ENCODE data around the gene STAP2. TPM values are rescaled to one million over a fixed set of nuclear protein-coding genes. Genes with fewer than 3 reads are reported as not detected.

The STAP2 gene
- total RNA-seq, 1 donor from 2014 or later, result 35.6 TPM

GRCh38 chr19:4369109-4369887 is 30.7 kb upstream of the STAP2 start:
- Mint-ChIP-seq H3K9me3 (ENCODE audit: low read depth) (no peaks in the 10 kb centered on the region), H3K27me3 (no peaks in the 10 kb centered on the region), H3K4me3 (ENCODE audit: low read depth) (no peak overlapping the region), H3K36me3 (ENCODE audit: insufficient read depth) (peaks cover 1% of the 10 kb centered on the region), H3K27ac (peak overlapping the region; percentile 90), H3K4me1 (ENCODE audit: low read depth) (peaks cover 5% of the 10 kb centered on the region)
- no peak for TF ChIP-seq CTCF (IDR thresholded peaks at IDR 0.05; ENCODE audit: unreplicated experiment)
- DNase-seq (ENCODE audit: low spot score, unreplicated experiment), result no peak

GRCh38 chr19:4368128-4368820 is 29.6 kb upstream of the STAP2 start:
- DNase-seq (ENCODE audit: low spot score, unreplicated experiment), result no peak
- Mint-ChIP-seq H3K36me3 (ENCODE audit: insufficient read depth) (peaks cover 1% of the 10 kb centered on the region), H3K4me3 (ENCODE audit: low read depth) (no peak overlapping the region), H3K27me3 (no peaks in the 10 kb centered on the region), H3K9me3 (ENCODE audit: low read depth) (no peaks in the 10 kb centered on the region), H3K27ac (peak overlapping the region; percentile 80), H3K4me1 (ENCODE audit: low read depth) (peaks cover 2% of the 10 kb centered on the region)
- TF ChIP-seq CTCF (IDR thresholded peaks at IDR 0.05; ENCODE audit: unreplicated experiment), result no peak

GRCh38 chr19:4367781-4368127 is 29.1 kb upstream of the STAP2 start:
- DNase-seq (ENCODE audit: low spot score, unreplicated experiment), result no peak
- no peak for TF ChIP-seq CTCF (IDR thresholded peaks at IDR 0.05; ENCODE audit: unreplicated experiment)
- H3K4me3 Mint-ChIP-seq (ENCODE audit: low read depth), result no peak overlapping the region
- H3K9me3 Mint-ChIP-seq (ENCODE audit: low read depth), result no peaks in the 10 kb centered on the region
- peaks cover 2% of the 10 kb centered on the region for H3K4me1 Mint-ChIP-seq (ENCODE audit: low read depth)
- peaks cover 1% of the 10 kb centered on the region for H3K36me3 Mint-ChIP-seq (ENCODE audit: insufficient read depth)
- H3K27me3 Mint-ChIP-seq, result no peaks in the 10 kb centered on the region
- no peak overlapping the region for H3K27ac Mint-ChIP-seq

GRCh38 chr19:4367336-4367723 is 28.7 kb upstream of the STAP2 start:
- peak overlapping the region; percentile 69 for H3K27ac Mint-ChIP-seq

More at GRCh38 chr19:4367336-4367723, 28.7 kb upstream of the STAP2 start:
- H3K9me3 Mint-ChIP-seq (ENCODE audit: low read depth), result no peaks in the 10 kb centered on the region
- H3K4me1 Mint-ChIP-seq (ENCODE audit: low read depth), result peaks cover 2% of the 10 kb centered on the region
- H3K4me3 Mint-ChIP-seq (ENCODE audit: low read depth), result no peak overlapping the region
- peaks cover 1% of the 10 kb centered on the region for H3K36me3 Mint-ChIP-seq (ENCODE audit: insufficient read depth)
- H3K27me3 Mint-ChIP-seq, result no peaks in the 10 kb centered on the region
- no peak for DNase-seq (ENCODE audit: low spot score, unreplicated experiment)
- TF ChIP-seq CTCF (IDR thresholded peaks at IDR 0.05; ENCODE audit: unreplicated experiment), result no peak
